Neural progenitor cell (in vitro differentiated cells): ENCODE results near the gene MAGI2. TPM values are rescaled to one million over a fixed set of nuclear protein-coding genes. Genes with fewer than 3 reads are reported as not detected.

Experiments
- DNase-seq: peaks from one replicate; pipeline ENCODE4 v3.0.0-alpha.2; 2016; ENCODE audit warnings: low spot score
- H2AFZ ChIP-seq: fragments of 200-600 bp; sonication (generic); replicated peaks from 2 replicates; pipeline ENCODE4 v1.6.1; 2016; ENCODE audit warnings: antibody characterized with exemption
- H3F3A ChIP-seq: fragments of 200-600 bp; sonication (generic); 2 replicates; pipeline ENCODE4 v1.6.1; 2016; ENCODE audit warnings: antibody characterized with exemption, low read depth
- H3K27ac ChIP-seq: fragments of 200-600 bp; sonication (generic); 2 replicates; pipeline ENCODE4 v1.5.1; 2016; ENCODE audit warnings: mild to moderate bottlenecking
- H3K27me3 ChIP-seq: fragments of 200-600 bp; sonication (generic); 2 replicates; pipeline ENCODE4 v1.6.1; 2016; ENCODE audit warnings: mild to moderate bottlenecking, moderate library complexity
- H3K36me3 ChIP-seq: fragments of 200-600 bp; sonication (generic); 2 replicates; pipeline ENCODE4 v1.5.1; 2016
- H3K4me1 ChIP-seq: fragments of 200-600 bp; sonication (generic); 2 replicates; pipeline ENCODE4 v1.6.1; 2016; ENCODE audit warnings: mixed run types
- H3K4me2 ChIP-seq: fragments of 200-600 bp; sonication (generic); 2 replicates; pipeline ENCODE4 v1.6.1; 2016
- H3K4me3 ChIP-seq: fragments of 200-600 bp; sonication (generic); 2 replicates; pipeline ENCODE4 v1.5.1; 2016
- H3K79me2 ChIP-seq: fragments of 200-600 bp; sonication (generic); 2 replicates; pipeline ENCODE4 v1.6.1; 2016; ENCODE audit warnings: low read depth
- H3K9ac ChIP-seq: fragments of 200-600 bp; sonication (generic); 2 replicates; pipeline ENCODE4 v1.6.1; 2016
- H3K9me3 ChIP-seq: fragments of 200-600 bp; sonication (generic); 2 replicates; pipeline ENCODE4 v1.5.1; 2016; ENCODE audit warnings: low read depth
- H4K20me1 ChIP-seq: fragments of 200-600 bp; sonication (generic); 2 replicates; pipeline ENCODE4 v1.6.1; 2016; ENCODE audit warnings: low read depth
- H3K27ac Mint-ChIP-seq: 3 replicates; pipeline ENCODE4 v1.8.0; 2021; ENCODE audit warnings: mixed read lengths
- H3K27me3 Mint-ChIP-seq: 2 replicates; pipeline ENCODE4 v1.8.0; 2022; ENCODE audit warnings: low read depth, mild to moderate bottlenecking, inconsistent platforms, moderate library complexity, mixed read lengths; ENCODE audit not compliant: insufficient read depth
- H3K36me3 Mint-ChIP-seq: 3 replicates; pipeline ENCODE4 v1.8.0; 2021; ENCODE audit warnings: mixed read lengths
- H3K4me1 Mint-ChIP-seq: 3 replicates; pipeline ENCODE4 v1.8.0; 2021; ENCODE audit warnings: mixed read lengths
- H3K4me3 Mint-ChIP-seq: 3 replicates; pipeline ENCODE4 v1.8.0; 2021; ENCODE audit warnings: mild to moderate bottlenecking, moderate library complexity, mixed read lengths
- H3K9me3 Mint-ChIP-seq: 3 replicates; pipeline ENCODE4 v1.8.0; 2020; ENCODE audit warnings: mixed read lengths
- CTCF ChIP-seq: fragments of 200-600 bp; sonication (generic); IDR thresholded peaks from 2 replicates; pipeline ENCODE4 v1.5.1; 2017; ENCODE audit warnings: antibody characterized with exemption, mild to moderate bottlenecking
- EZH2 ChIP-seq: fragments of 200-600 bp; sonication (generic); IDR thresholded peaks from 2 replicates; pipeline ENCODE4 v1.6.1; 2017; ENCODE audit warnings: antibody characterized with exemption, mild to moderate bottlenecking, moderate library complexity
- EZH2phosphoT487 ChIP-seq: fragments of 200-600 bp; sonication (generic); IDR thresholded peaks from 2 replicates; pipeline ENCODE4 v1.6.1; 2017; ENCODE audit warnings: antibody characterized with exemption
- total RNA-seq: library from RNA; depleted of rRNA; stranded (reverse); fragments of >200 nt; gene quantifications from 2 replicates; pipeline ENCODE4 v1.2.3, GENCODE V29; 2015; ENCODE audit warnings: low replicate concordance

Gene MAGI2
- total RNA-seq, 1 donor from 2014 or later: 5.8 TPM

- Mint-ChIP-seq H3K36me3 (no peaks in the 10 kb centered on the region), H3K27ac (no peak overlapping the region), H3K4me3 (no peak overlapping the region), H3K4me1 (no peaks in the 10 kb centered on the region), H3K9me3 (no peaks in the 10 kb centered on the region), H3K27me3 (no peaks in the 10 kb centered on the region)
- no peak overlapping the region for H3K27ac ChIP-seq
- no peak overlapping the region for H3K4me3 ChIP-seq
- no peak for DNase-seq
- H3K9me3 ChIP-seq: no peaks in the 10 kb centered on the region
- H4K20me1 ChIP-seq: no peaks in the 10 kb centered on the region
- H3K27me3 ChIP-seq: no peaks in the 10 kb centered on the region
- no peak overlapping the region for H3K9ac ChIP-seq
- no peaks in the 10 kb centered on the region for H3K36me3 ChIP-seq
- H3F3A ChIP-seq: no peaks in the 10 kb centered on the region
- no peak overlapping the region for H3K4me2 ChIP-seq
- H3K4me1 ChIP-seq: no peaks in the 10 kb centered on the region
- no peaks in the 10 kb centered on the region for H3K79me2 ChIP-seq
- TF ChIP-seq EZH2phosphoT487 (no peak), EZH2 (no peak), CTCF (no peak)
- H2AFZ ChIP-seq: no peak overlapping the region
Observed at GRCh38 chr7:79217468-79217867, 236.0 kb downstream of the MAGI2 start.

GRCh38 chr7:79216236-79216635, 237.2 kb downstream of the MAGI2 start:
- H3K27ac Mint-ChIP-seq: no peak overlapping the region
- no peaks in the 10 kb centered on the region for H3K27me3 Mint-ChIP-seq
- TF ChIP-seq EZH2phosphoT487 (no peak), EZH2 (no peak), CTCF (no peak)

GRCh38 chr7:79212334-79212733, 241.1 kb downstream of the MAGI2 start:
- H3K27me3 ChIP-seq: no peaks in the 10 kb centered on the region
- H3K4me1 ChIP-seq: no peaks in the 10 kb centered on the region
- no peak for TF ChIP-seq EZH2phosphoT487
- Mint-ChIP-seq H3K4me1 (no peaks in the 10 kb centered on the region), H3K27ac (no peak overlapping the region), H3K9me3 (no peaks in the 10 kb centered on the region), H3K36me3 (no peaks in the 10 kb centered on the region), H3K4me3 (no peak overlapping the region), H3K27me3 (no peaks in the 10 kb centered on the region)
- H4K20me1 ChIP-seq: no peaks in the 10 kb centered on the region
- no peaks in the 10 kb centered on the region for H3F3A ChIP-seq
- H3K4me2 ChIP-seq: no peak overlapping the region
- H3K36me3 ChIP-seq: no peaks in the 10 kb centered on the region
- no peaks in the 10 kb centered on the region for H3K9me3 ChIP-seq
- no peak overlapping the region for H2AFZ ChIP-seq
- no peaks in the 10 kb centered on the region for H3K79me2 ChIP-seq
- H3K4me3 ChIP-seq: no peak overlapping the region
- DNase-seq: no peak
- no peak overlapping the region for H3K9ac ChIP-seq
- H3K27ac ChIP-seq: no peak overlapping the region

More at GRCh38 chr7:79216236-79216635, 237.2 kb downstream of the MAGI2 start:
- no peak overlapping the region for H3K4me3 ChIP-seq
- H3K79me2 ChIP-seq: no peaks in the 10 kb centered on the region
- no peaks in the 10 kb centered on the region for H3K9me3 ChIP-seq
- DNase-seq: no peak
- no peak overlapping the region for H3K9ac ChIP-seq
- H4K20me1 ChIP-seq: no peaks in the 10 kb centered on the region
- H3K4me1 Mint-ChIP-seq: no peaks in the 10 kb centered on the region
- H3K27ac ChIP-seq: no peak overlapping the region
- no peak overlapping the region for H3K4me2 ChIP-seq
- no peak overlapping the region for H3K4me3 Mint-ChIP-seq
- no peaks in the 10 kb centered on the region for H3K36me3 ChIP-seq
- H2AFZ ChIP-seq: no peak overlapping the region
- no peaks in the 10 kb centered on the region for H3F3A ChIP-seq
- H3K36me3 Mint-ChIP-seq: no peaks in the 10 kb centered on the region
- H3K27me3 ChIP-seq: no peaks in the 10 kb centered on the region
- H3K9me3 Mint-ChIP-seq: no peaks in the 10 kb centered on the region
- no peaks in the 10 kb centered on the region for H3K4me1 ChIP-seq

GRCh38 chr7:79211724-79212123, 241.7 kb downstream of the MAGI2 start:
- H4K20me1 ChIP-seq: no peaks in the 10 kb centered on the region
- Mint-ChIP-seq H3K9me3 (no peaks in the 10 kb centered on the region), H3K4me1 (no peaks in the 10 kb centered on the region), H3K4me3 (no peak overlapping the region), H3K36me3 (no peaks in the 10 kb centered on the region), H3K27me3 (no peaks in the 10 kb centered on the region), H3K27ac (no peak overlapping the region)
- no peak overlapping the region for H3K27ac ChIP-seq
- no peaks in the 10 kb centered on the region for H3F3A ChIP-seq
- no peaks in the 10 kb centered on the region for H3K4me1 ChIP-seq
- no peak overlapping the region for H3K4me2 ChIP-seq
- no peaks in the 10 kb centered on the region for H3K9me3 ChIP-seq
- H2AFZ ChIP-seq: no peak overlapping the region
- H3K79me2 ChIP-seq: no peaks in the 10 kb centered on the region
- no peak overlapping the region for H3K9ac ChIP-seq
- TF ChIP-seq CTCF (no peak), EZH2 (no peak), EZH2phosphoT487 (no peak)
- DNase-seq: no peak
- no peak overlapping the region for H3K4me3 ChIP-seq
- H3K36me3 ChIP-seq: no peaks in the 10 kb centered on the region
- H3K27me3 ChIP-seq: no peaks in the 10 kb centered on the region
